Osteocyte (in vitro differentiated cells): ENCODE results near the gene ZNF107. TPM values are rescaled to one million over a fixed set of nuclear protein-coding genes. Genes with fewer than 3 reads are reported as not detected.

Experiments used
- DNase-seq: peaks from one replicate; pipeline ENCODE4 v3.0.0; 2021; ENCODE audit warnings: mixed read lengths; ENCODE audit not compliant: unreplicated experiment; ENCODE audit errors: extremely low spot score
- H3K27ac Mint-ChIP-seq: one replicate; pipeline ENCODE4 v1.8.0; 2021; ENCODE audit warnings: mild to moderate bottlenecking, mixed read lengths; ENCODE audit not compliant: unreplicated experiment
- H3K27me3 Mint-ChIP-seq: one replicate; pipeline ENCODE4 v1.8.0; 2021; ENCODE audit warnings: mixed read lengths; ENCODE audit not compliant: unreplicated experiment
- H3K36me3 Mint-ChIP-seq: one replicate; pipeline ENCODE4 v1.8.0; 2021; ENCODE audit warnings: mixed read lengths; ENCODE audit not compliant: unreplicated experiment
- H3K4me1 Mint-ChIP-seq: one replicate; pipeline ENCODE4 v1.8.0; 2021; ENCODE audit warnings: mixed read lengths; ENCODE audit not compliant: unreplicated experiment
- H3K4me3 Mint-ChIP-seq: one replicate; pipeline ENCODE4 v1.8.0; 2021; ENCODE audit warnings: mild to moderate bottlenecking, moderate library complexity, mixed read lengths; ENCODE audit not compliant: unreplicated experiment
- H3K9me3 Mint-ChIP-seq: one replicate; pipeline ENCODE4 v1.8.0; 2021; ENCODE audit warnings: mixed read lengths; ENCODE audit not compliant: unreplicated experiment
- CTCF ChIP-seq: fragments of 200-600 bp; sonication (generic); IDR thresholded peaks from 2 replicates; pipeline ENCODE4 v1.5.0; 2021; ENCODE audit warnings: antibody characterized with exemption, mild to moderate bottlenecking, moderate library complexity
- total RNA-seq: library from RNA; stranded (reverse); gene quantifications from 2 replicates; pipeline ENCODE4 v1.2.1, GENCODE V29; 2021

Gene ZNF107
- total RNA-seq, 1 donor from 2014 or later: 2.6 TPM

- no peak for TF ChIP-seq CTCF
- H3K9me3 Mint-ChIP-seq: no peaks in the 10 kb centered on the region
- peaks cover 22% of the 10 kb centered on the region for H3K4me1 Mint-ChIP-seq
- H3K27ac Mint-ChIP-seq: peak overlapping the region; percentile 92
- DNase-seq: no peak
- peak overlapping the region; percentile 97 for H3K4me3 Mint-ChIP-seq
- H3K27me3 Mint-ChIP-seq: peaks cover 2% of the 10 kb centered on the region
- peaks cover 16% of the 10 kb centered on the region for H3K36me3 Mint-ChIP-seq
Measured at GRCh38 chr7:64666663-64667050, 724 bp downstream of the ZNF107 start.

DNA sequence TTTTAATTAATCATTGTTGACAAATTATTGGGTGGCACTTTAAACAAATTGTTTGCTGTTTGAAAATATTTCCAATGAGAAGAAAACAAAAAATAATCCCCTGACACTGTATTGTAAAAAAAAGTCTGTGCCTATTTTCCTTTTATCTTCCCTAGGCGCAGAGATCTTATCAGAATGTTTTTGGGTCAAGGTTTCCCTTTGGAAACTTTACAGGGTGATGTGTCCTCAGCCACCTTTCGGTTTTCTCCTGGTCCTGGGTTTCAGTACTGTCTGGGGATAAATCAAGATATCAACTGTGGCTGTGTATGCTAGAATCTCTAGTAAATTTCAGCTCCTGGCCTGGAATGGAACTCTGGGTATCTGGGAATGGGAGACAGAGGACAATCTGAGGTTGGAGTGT, 1.4 kb downstream of the ZNF107 start:
- H3K27me3 Mint-ChIP-seq: peaks cover 2% of the 10 kb centered on the region
- H3K4me3 Mint-ChIP-seq: peak overlapping the region; percentile 97
- H3K27ac Mint-ChIP-seq: peak overlapping the region; percentile 3
- TF ChIP-seq CTCF: no peak
- no peak for DNase-seq
- peaks cover 17% of the 10 kb centered on the region for H3K36me3 Mint-ChIP-seq
- H3K4me1 Mint-ChIP-seq: peaks cover 22% of the 10 kb centered on the region
- no peaks in the 10 kb centered on the region for H3K9me3 Mint-ChIP-seq

DNA sequence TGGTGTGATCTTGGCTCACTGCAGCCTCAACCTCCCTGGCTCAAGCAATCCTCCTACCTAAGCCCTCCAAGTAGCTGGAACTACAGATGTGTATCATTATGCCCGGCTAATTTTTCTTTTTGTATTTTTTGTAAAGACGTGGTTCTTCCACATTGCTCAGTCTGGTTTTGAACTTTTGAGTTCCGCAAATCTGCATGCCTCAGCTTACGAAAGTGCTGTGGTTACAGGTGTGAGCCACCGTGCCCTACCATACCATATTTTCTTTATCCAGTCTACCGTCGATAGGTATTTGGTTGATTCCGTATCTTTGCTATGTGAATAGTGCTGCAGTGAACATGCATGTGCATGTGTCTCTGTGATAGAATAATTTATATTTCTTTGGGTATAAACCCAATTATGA, 6.5 kb downstream of the ZNF107 start:
- Mint-ChIP-seq H3K27me3 (no peaks in the 10 kb centered on the region), H3K9me3 (no peaks in the 10 kb centered on the region), H3K4me3 (no peak overlapping the region), H3K4me1 (peaks cover 7% of the 10 kb centered on the region), H3K27ac (no peak overlapping the region), H3K36me3 (peaks cover 19% of the 10 kb centered on the region)
- TF ChIP-seq CTCF: no peak
- DNase-seq: no peak

GRCh38 chr7:64685091-64685490, 19.2 kb downstream of the ZNF107 start:
- Mint-ChIP-seq H3K4me3 (no peak overlapping the region), H3K4me1 (no peaks in the 10 kb centered on the region), H3K36me3 (peaks cover 7% of the 10 kb centered on the region), H3K9me3 (peaks cover 27% of the 10 kb centered on the region), H3K27ac (no peak overlapping the region), H3K27me3 (no peaks in the 10 kb centered on the region)
- no peak for TF ChIP-seq CTCF
- no peak for DNase-seq

DNA sequence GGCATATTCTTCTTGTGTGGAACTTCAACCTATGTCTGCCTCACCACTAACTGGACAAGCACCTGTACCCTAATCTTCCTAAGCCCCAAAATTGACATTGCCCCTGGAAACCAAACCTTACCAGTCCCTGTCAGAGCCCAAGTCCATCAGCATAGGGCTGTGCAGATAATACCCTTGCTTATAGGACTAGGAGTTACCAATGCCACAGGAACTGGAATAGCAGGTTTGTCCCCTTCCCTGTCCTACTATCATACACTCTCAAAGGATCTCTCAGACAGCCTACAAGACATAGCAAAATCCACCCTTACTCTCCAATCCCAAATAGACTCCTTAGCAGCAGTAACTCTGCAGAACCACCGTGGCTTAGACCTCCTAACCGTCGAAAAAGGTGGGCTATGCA, 19.8 kb downstream of the ZNF107 start:
- H3K4me3 Mint-ChIP-seq: no peak overlapping the region
- no peak overlapping the region for H3K27ac Mint-ChIP-seq
- no peak for TF ChIP-seq CTCF
- H3K4me1 Mint-ChIP-seq: no peaks in the 10 kb centered on the region
- H3K36me3 Mint-ChIP-seq: peaks cover 7% of the 10 kb centered on the region
- DNase-seq: no peak
- peaks cover 27% of the 10 kb centered on the region for H3K9me3 Mint-ChIP-seq
- no peaks in the 10 kb centered on the region for H3K27me3 Mint-ChIP-seq
